Keratinocyte (primary cell): ENCODE results near the gene PAQR4. TPM values are rescaled to one million over a fixed set of nuclear protein-coding genes. Genes with fewer than 3 reads are reported as not detected.

Experiments used
- DNase-seq: peaks from one replicate; pipeline ENCODE4 v3.0.0-alpha.2; 2011; ENCODE audit warnings: low read depth, missing footprints, low spot score
- FAIRE-seq: peaks from 2 replicates; lab custom pipeline; 2011; peaks lifted over from hg19 to GRCh38; lab: Jason Lieb, UNC
- H2AFZ ChIP-seq: 2 replicates; pipeline ENCODE4 v1.6.0; 2012; ENCODE audit warnings: low read length, control low read depth, inconsistent platforms; ENCODE audit not compliant: control insufficient read depth
- H3K27ac ChIP-seq: 2 replicates; pipeline ENCODE4 v1.5.1; 2011; ENCODE audit warnings: low read length; ENCODE audit not compliant: control insufficient read depth, insufficient read depth
- H3K27me3 ChIP-seq: 3 replicates; pipeline ENCODE4 v1.6.0; 2011; ENCODE audit warnings: low read length; ENCODE audit not compliant: control insufficient read depth, insufficient read depth; ENCODE audit errors: extremely low read depth
- H3K36me3 ChIP-seq, 2 experiments: 2 replicates in 1 of 2; 3 replicates in 1 of 2; pipeline ENCODE4 v1.5.1; 2011; ENCODE audit warnings: low read length in 2 of 2, mild to moderate bottlenecking in 1 of 2; ENCODE audit not compliant: control insufficient read depth in 2 of 2, insufficient read depth in 2 of 2; ENCODE audit errors: extremely low read depth in 1 of 2
- H3K4me1 ChIP-seq: 3 replicates; pipeline ENCODE4 v1.5.1; 2011; ENCODE audit warnings: low read length; ENCODE audit not compliant: control insufficient read depth, insufficient read depth; ENCODE audit errors: extremely low read depth
- H3K4me2 ChIP-seq: 3 replicates; pipeline ENCODE4 v1.6.0; 2011; ENCODE audit warnings: low read depth, low read length; ENCODE audit not compliant: control insufficient read depth, insufficient read depth; ENCODE audit errors: extremely low read depth
- H3K4me3 ChIP-seq, 3 experiments: fragments of 200-600 bp in 1 of 3; sonication (generic) in 1 of 3; 2 replicates in 2 of 3; 3 replicates in 1 of 3; pipeline ENCODE4 v1.5.1; 2011 to 2016; ENCODE audit warnings: low read length in 3 of 3, mild to moderate bottlenecking in 3 of 3, control low read depth in 2 of 3, inconsistent platforms in 1 of 3, low read depth in 1 of 3, mixed read lengths in 1 of 3, mixed run types in 1 of 3, moderate library complexity in 1 of 3; ENCODE audit not compliant: control insufficient read depth in 2 of 3, insufficient read depth in 2 of 3; ENCODE audit errors: extremely low read depth in 1 of 3
- H3K79me2 ChIP-seq: 2 replicates; pipeline ENCODE4 v1.6.0; 2012; ENCODE audit warnings: low read length; ENCODE audit not compliant: control insufficient read depth, insufficient read depth
- H3K9ac ChIP-seq: 3 replicates; pipeline ENCODE4 v1.6.0; 2011; ENCODE audit warnings: low read length; ENCODE audit not compliant: control insufficient read depth, insufficient read depth; ENCODE audit errors: extremely low read depth
- H3K9me1 ChIP-seq: 3 replicates; pipeline ENCODE4 v1.6.0; 2011; ENCODE audit warnings: low read length; ENCODE audit not compliant: control insufficient read depth, insufficient read depth; ENCODE audit errors: extremely low read depth
- H3K9me3 ChIP-seq: 2 replicates; pipeline ENCODE4 v1.5.1; 2012; ENCODE audit warnings: low read depth, low read length; ENCODE audit not compliant: control insufficient read depth
- H4K20me1 ChIP-seq: 3 replicates; pipeline ENCODE4 v1.6.0; 2011; ENCODE audit warnings: low read length; ENCODE audit not compliant: control insufficient read depth, insufficient read depth; ENCODE audit errors: extremely low read depth
- EZH2 ChIP-seq: IDR thresholded peaks from one replicate; pipeline ENCODE4 v1.6.1; 2012; ENCODE audit warnings: inconsistent platforms, mild to moderate bottlenecking, low read length, moderate library complexity
- dilution Hi-C: fragments of 300-500 bp; cut with MboI; formaldehyde crosslinking; loops from one replicate; pipeline ENCODE4 v1.7.0; 2020; ENCODE audit warnings: low sequenced_read_pairs; ENCODE audit not compliant: extremely low pct_ligation_motif_present
- polyA plus RNA-seq, 5 experiments: library from polyadenylated mRNA; depleted of rRNA in 3 of 5; stranded (reverse) in 3 of 5; stranded (forward) in 1 of 5; unstranded in 1 of 5; fragments of >200 nt; gene quantifications; 1 replicate in 1 of 5; 2 replicates in 3 of 5; 3 replicates in 1 of 5; pipeline versions ENCODE4 v1.2.1 to v1.2.3, GENCODE V29; 2011 to 2012; ENCODE audit warnings: missing spikeins in 2 of 5, low read depth in 1 of 5, low replicate concordance in 1 of 5
- TF ChIP-seq, protein P1 (sequence below), 3 experiments: IDR thresholded peaks in 1 of 3; conservative IDR thresholded peaks in 1 of 3; optimal IDR thresholded peaks in 1 of 3; 2 replicates in 2 of 3; 3 replicates in 1 of 3; pipeline versions ENCODE3 to v1.5.1; 2011; ENCODE audit warnings: low read length in 3 of 3, mild to moderate bottlenecking in 3 of 3, moderate library complexity in 2 of 3, control low read depth in 1 of 3, inconsistent platforms in 1 of 3; ENCODE audit not compliant: insufficient read depth in 2 of 3; ENCODE audit errors: extremely low read depth in 1 of 3

The PAQR4 gene
- polyA plus RNA-seq, 1 donor (not counting 4 experiments of a cell fraction or from before 2014, with no cell fraction given), result 16.8 TPM

DNA sequence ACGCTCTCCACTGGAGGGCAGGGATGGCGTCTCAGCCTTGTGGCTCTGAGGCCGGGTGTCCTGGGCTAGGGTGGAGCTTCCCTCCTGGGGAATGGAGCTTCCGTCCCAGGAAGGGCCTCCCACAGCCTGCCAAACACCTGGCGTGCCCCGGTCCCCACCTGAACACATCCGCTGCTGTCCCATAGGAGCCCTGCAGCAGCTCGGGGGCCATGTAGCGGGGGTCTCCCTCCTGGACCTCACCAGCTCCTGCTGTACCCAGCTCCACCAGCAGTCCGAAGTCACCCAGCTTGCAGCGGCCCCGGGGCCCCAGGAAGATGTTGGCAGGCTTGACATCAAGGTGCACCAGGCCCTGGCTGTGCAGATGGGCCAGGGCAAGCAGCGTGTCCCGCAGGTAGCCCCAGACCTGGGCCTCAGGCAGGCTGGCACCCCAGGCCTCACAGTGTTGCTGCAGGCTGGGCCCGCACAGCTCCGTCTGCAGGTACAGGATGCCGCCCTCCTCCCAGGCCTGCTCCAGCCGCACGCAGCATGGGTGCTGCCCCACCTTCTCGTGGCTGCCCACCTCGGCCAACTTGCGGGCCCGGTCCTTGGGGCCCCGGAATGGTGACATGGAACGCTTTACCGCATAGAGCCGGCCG, 6.1 kb downstream of the PAQR4 start:
- no peaks in the 10 kb centered on the region for H3K9me3 ChIP-seq
- H3K27me3 ChIP-seq, result no peaks in the 10 kb centered on the region
- DNase-seq (no peak), FAIRE-seq (no peak)
- dilution Hi-C loops, result no loop called here
- TF ChIP-seq, protein P1, sequence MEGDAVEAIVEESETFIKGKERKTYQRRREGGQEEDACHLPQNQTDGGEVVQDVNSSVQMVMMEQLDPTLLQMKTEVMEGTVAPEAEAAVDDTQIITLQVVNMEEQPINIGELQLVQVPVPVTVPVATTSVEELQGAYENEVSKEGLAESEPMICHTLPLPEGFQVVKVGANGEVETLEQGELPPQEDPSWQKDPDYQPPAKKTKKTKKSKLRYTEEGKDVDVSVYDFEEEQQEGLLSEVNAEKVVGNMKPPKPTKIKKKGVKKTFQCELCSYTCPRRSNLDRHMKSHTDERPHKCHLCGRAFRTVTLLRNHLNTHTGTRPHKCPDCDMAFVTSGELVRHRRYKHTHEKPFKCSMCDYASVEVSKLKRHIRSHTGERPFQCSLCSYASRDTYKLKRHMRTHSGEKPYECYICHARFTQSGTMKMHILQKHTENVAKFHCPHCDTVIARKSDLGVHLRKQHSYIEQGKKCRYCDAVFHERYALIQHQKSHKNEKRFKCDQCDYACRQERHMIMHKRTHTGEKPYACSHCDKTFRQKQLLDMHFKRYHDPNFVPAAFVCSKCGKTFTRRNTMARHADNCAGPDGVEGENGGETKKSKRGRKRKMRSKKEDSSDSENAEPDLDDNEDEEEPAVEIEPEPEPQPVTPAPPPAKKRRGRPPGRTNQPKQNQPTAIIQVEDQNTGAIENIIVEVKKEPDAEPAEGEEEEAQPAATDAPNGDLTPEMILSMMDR (optimal IDR thresholded peaks at IDR 0.05 in 1 of 3, IDR thresholded peaks at IDR 0.05 in 1 of 3, conservative IDR thresholded peaks at IDR 0.05 in 1 of 3; ENCODE audit: extremely low read depth in 1 of 3, insufficient read depth in 2 of 3, low read length in 3 of 3), result no peak
- no peak for TF ChIP-seq EZH2
- H3K4me2 ChIP-seq, result no peak overlapping the region
- H2AFZ ChIP-seq, result no peak overlapping the region
- peaks cover 9% of the 10 kb centered on the region for H4K20me1 ChIP-seq
- peaks cover 25% of the 10 kb centered on the region for H3K79me2 ChIP-seq
- no peak overlapping the region for H3K27ac ChIP-seq
- no peak overlapping the region for H3K9ac ChIP-seq
- peaks cover 1 to 17% of the 10 kb centered on the region in 2 experiments for H3K36me3 ChIP-seq
- H3K4me1 ChIP-seq, result peaks cover 20% of the 10 kb centered on the region
- peaks cover 2% of the 10 kb centered on the region for H3K9me1 ChIP-seq
- no peak overlapping the region for H3K4me3 ChIP-seq

DNA sequence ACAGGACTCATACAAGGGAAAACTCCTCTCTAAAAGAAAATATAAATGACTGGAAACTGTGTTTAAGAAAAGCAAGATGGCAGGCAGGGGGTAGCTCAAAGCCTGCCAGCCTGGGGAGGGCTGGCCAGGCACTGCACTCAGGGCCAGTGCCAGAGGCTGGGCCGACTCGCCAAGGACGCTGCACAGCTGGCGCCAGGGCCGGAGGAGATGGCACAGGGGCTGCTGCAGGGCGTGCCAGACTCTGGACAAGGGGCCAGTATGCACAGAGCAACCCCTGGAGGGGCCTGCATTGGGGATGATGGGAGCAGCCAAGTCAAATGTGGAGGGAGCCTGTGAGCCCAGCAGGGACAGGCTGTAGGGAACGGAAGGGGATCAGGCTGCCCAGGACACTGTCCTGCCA, 7.1 kb downstream of the PAQR4 start:
- H3K4me2 ChIP-seq, result no peak overlapping the region
- H3K79me2 ChIP-seq, result peaks cover 18% of the 10 kb centered on the region
- no peak overlapping the region for H3K9ac ChIP-seq
- peaks cover 1 to 17% of the 10 kb centered on the region in 2 experiments for H3K36me3 ChIP-seq
- no peaks in the 10 kb centered on the region for H3K9me3 ChIP-seq
- no peak for FAIRE-seq
- no peak overlapping the region for H3K4me3 ChIP-seq
- peaks cover 1% of the 10 kb centered on the region for H4K20me1 ChIP-seq
- DNase-seq, result no peak
- TF ChIP-seq, protein P1 (optimal IDR thresholded peaks at IDR 0.05 in 1 of 3, IDR thresholded peaks at IDR 0.05 in 1 of 3, conservative IDR thresholded peaks at IDR 0.05 in 1 of 3; ENCODE audit: extremely low read depth in 1 of 3, insufficient read depth in 2 of 3, low read length in 3 of 3), result no peak
- TF ChIP-seq EZH2, result no peak
- H3K4me1 ChIP-seq, result peaks cover 18% of the 10 kb centered on the region
- no peaks in the 10 kb centered on the region for H3K27me3 ChIP-seq
- no peaks in the 10 kb centered on the region for H3K9me1 ChIP-seq
- no peak overlapping the region for H2AFZ ChIP-seq
- dilution Hi-C loops, result no loop called here
- H3K27ac ChIP-seq, result no peak overlapping the region
